ENCODE measurements around the gene C2CD4C. TPM values are rescaled to one million over a fixed set of nuclear protein-coding genes. Genes with fewer than 3 reads are reported as not detected.
"Not testable (repeated sequence)": the region's sequence is repeated elsewhere in the genome, so short reads cannot be mapped to it uniquely, and the experiment has no call there.

Gene C2CD4C
- polyA plus RNA-seq: not detected

GRCh38 chr19:408902-409515 is at the start of gene C2CD4C:
Gene C2CD4C, minus strand, starts transcription at chr19:409147. Its CDS starts 786 bp downstream, at chr19:408361.
- DNase-seq: peak; percentile 11 to 23 (median 13)
- peaks cover 1 to 5% (median 1%) of the 10 kb centered on the region in 3 donors for H3K27me3 Mint-ChIP-seq (ENCODE audit: low read depth in 3 of 3)
- H3K9me3 Mint-ChIP-seq: no peaks in the 10 kb centered on the region
- peak within 1 kb of the TSS; percentile 78 to 88 (median 84) for H3K4me3 Mint-ChIP-seq
- H3K36me3 Mint-ChIP-seq: no peaks in the 10 kb centered on the region
- peaks cover 6 to 7% of the 10 kb centered on the region in 2 donors for H3K4me1 Mint-ChIP-seq
- H3K27ac Mint-ChIP-seq: no peak within 1 kb of the TSS

GRCh38 chr19:458091-459042 is 49.4 kb upstream of the C2CD4C start:
- Mint-ChIP-seq H3K4me3 (no peak overlapping the region), H3K9me3 (no peaks in the 10 kb centered on the region), H3K36me3 (no peaks in the 10 kb centered on the region), H3K4me1 (peaks cover 5 to 9% of the 10 kb centered on the region in 2 donors), H3K27me3 (ENCODE audit: low read depth in 3 of 3) (peaks cover 3 to 15% (median 4%) of the 10 kb centered on the region in 3 donors), H3K27ac (no peak overlapping the region)
- DNase-seq: no peak

GRCh38 chr19:457636-458035 is 48.7 kb upstream of the C2CD4C start:
- Mint-ChIP-seq H3K36me3 (no peaks in the 10 kb centered on the region), H3K9me3 (no peaks in the 10 kb centered on the region), H3K27me3 (ENCODE audit: low read depth in 3 of 3) (peaks cover 2 to 12% (median 3%) of the 10 kb centered on the region in 3 donors), H3K27ac (no peak overlapping the region), H3K4me1 (peaks cover 5 to 9% of the 10 kb centered on the region in 2 donors), H3K4me3 (no peak overlapping the region)
- no peak for DNase-seq

GRCh38 chr19:456547-457110 is 47.7 kb upstream of the C2CD4C start:
- no peak overlapping the region for H3K27ac Mint-ChIP-seq
- DNase-seq: no peak
- H3K4me3 Mint-ChIP-seq: no peak overlapping the region
- H3K27me3 Mint-ChIP-seq (ENCODE audit: low read depth in 3 of 3): peaks cover 0 to 5% (median 3%) of the 10 kb centered on the region in 3 donors
- no peaks in the 10 kb centered on the region for H3K36me3 Mint-ChIP-seq
- H3K9me3 Mint-ChIP-seq: no peaks in the 10 kb centered on the region
- peaks cover 5 to 7% of the 10 kb centered on the region in 2 donors for H3K4me1 Mint-ChIP-seq

GRCh38 chr19:455851-456546 is 47.1 kb upstream of the C2CD4C start:
- Mint-ChIP-seq H3K9me3 (no peaks in the 10 kb centered on the region), H3K4me1 (peaks cover 5 to 6% of the 10 kb centered on the region in 2 donors)
- DNase-seq: no peak

GRCh38 chr19:455031-455705 is 46.2 kb upstream of the C2CD4C start:
- Mint-ChIP-seq H3K4me3 (no peak overlapping the region), H3K27me3 (ENCODE audit: low read depth in 3 of 3) (peaks cover 0 to 5% (median 3%) of the 10 kb centered on the region in 3 donors), H3K9me3 (no peaks in the 10 kb centered on the region), H3K4me1 (peaks cover 5 to 6% of the 10 kb centered on the region in 2 donors), H3K27ac (no peak overlapping the region), H3K36me3 (no peaks in the 10 kb centered on the region)
- DNase-seq: no peak

More at GRCh38 chr19:455851-456546, 47.1 kb upstream of the C2CD4C start:
- no peak overlapping the region for H3K27ac Mint-ChIP-seq
- H3K27me3 Mint-ChIP-seq (ENCODE audit: low read depth in 3 of 3): peaks cover 0 to 5% (median 3%) of the 10 kb centered on the region in 3 donors
- H3K4me3 Mint-ChIP-seq: no peak overlapping the region
- no peaks in the 10 kb centered on the region for H3K36me3 Mint-ChIP-seq

GRCh38 chr19:453606-454005 is 44.7 kb upstream of the C2CD4C start:
- Mint-ChIP-seq H3K36me3 (no peaks in the 10 kb centered on the region), H3K4me1 (no peaks in the 10 kb centered on the region), H3K4me3 (no peak overlapping the region), H3K27ac (no peak overlapping the region), H3K9me3 (no peaks in the 10 kb centered on the region), H3K27me3 (ENCODE audit: low read depth in 3 of 3) (peaks cover 0 to 2% (median 2%) of the 10 kb centered on the region in 3 donors)
- no peak for DNase-seq

- H3K4me3 Mint-ChIP-seq: no peak overlapping the region
- H3K4me1 Mint-ChIP-seq: no peaks in the 10 kb centered on the region
- H3K27ac Mint-ChIP-seq: no peak overlapping the region
- H3K9me3 Mint-ChIP-seq: no peaks in the 10 kb centered on the region
- peaks cover 0 to 2% (median 2%) of the 10 kb centered on the region in 3 donors for H3K27me3 Mint-ChIP-seq (ENCODE audit: low read depth in 3 of 3)
- DNase-seq: no peak
- no peaks in the 10 kb centered on the region for H3K36me3 Mint-ChIP-seq
Measured at GRCh38 chr19:452829-453228, 43.9 kb upstream of the C2CD4C start.

- H3K36me3 Mint-ChIP-seq; H3K27me3 Mint-ChIP-seq (ENCODE audit: low read depth in 3 of 3); H3K9me3 Mint-ChIP-seq; DNase-seq; H3K4me3 Mint-ChIP-seq; H3K4me1 Mint-ChIP-seq: not testable (repeated sequence)
- H3K27ac Mint-ChIP-seq: peak overlapping the region in 2 of 6 donors; percentile 22 to 31
Measured at GRCh38 chr19:450912-451481, 42.0 kb upstream of the C2CD4C start.

GRCh38 chr19:449916-450315 is 41.0 kb upstream of the C2CD4C start:
- peaks cover 0 to 2% (median 0%) of the 10 kb centered on the region in 3 donors for H3K27me3 Mint-ChIP-seq (ENCODE audit: low read depth in 3 of 3)
- H3K36me3 Mint-ChIP-seq: no peaks in the 10 kb centered on the region
- H3K27ac Mint-ChIP-seq: no peak overlapping the region
- H3K9me3 Mint-ChIP-seq: no peaks in the 10 kb centered on the region
- H3K4me1 Mint-ChIP-seq: no peaks in the 10 kb centered on the region
- no peak for DNase-seq
- H3K4me3 Mint-ChIP-seq: no peak overlapping the region

GRCh38 chr19:447816-448560 is 39.0 kb upstream of the C2CD4C start:
- no peaks in the 10 kb centered on the region for H3K4me1 Mint-ChIP-seq
- DNase-seq: no peak
- H3K27me3 Mint-ChIP-seq (ENCODE audit: low read depth in 3 of 3): no peaks in the 10 kb centered on the region

GRCh38 chr19:447064-447426 is 38.1 kb upstream of the C2CD4C start:
- H3K4me3 Mint-ChIP-seq: no peak overlapping the region
- H3K36me3 Mint-ChIP-seq: no peaks in the 10 kb centered on the region
- no peak overlapping the region for H3K27ac Mint-ChIP-seq
- H3K9me3 Mint-ChIP-seq: no peaks in the 10 kb centered on the region
- H3K27me3 Mint-ChIP-seq (ENCODE audit: low read depth in 3 of 3): no peaks in the 10 kb centered on the region
- no peaks in the 10 kb centered on the region for H3K4me1 Mint-ChIP-seq
- no peak for DNase-seq

More at GRCh38 chr19:447816-448560, 39.0 kb upstream of the C2CD4C start:
- Mint-ChIP-seq H3K4me3 (no peak overlapping the region), H3K27ac (no peak overlapping the region), H3K36me3 (no peaks in the 10 kb centered on the region), H3K9me3 (no peaks in the 10 kb centered on the region)

Measured in immature natural killer cell (primary cell).